ENCODE results near the gene CLCNKA.
A peak's percentile ranks its signal among the peaks of the same experiment; 100 is the strongest.

CLCNKA gene

DNA sequence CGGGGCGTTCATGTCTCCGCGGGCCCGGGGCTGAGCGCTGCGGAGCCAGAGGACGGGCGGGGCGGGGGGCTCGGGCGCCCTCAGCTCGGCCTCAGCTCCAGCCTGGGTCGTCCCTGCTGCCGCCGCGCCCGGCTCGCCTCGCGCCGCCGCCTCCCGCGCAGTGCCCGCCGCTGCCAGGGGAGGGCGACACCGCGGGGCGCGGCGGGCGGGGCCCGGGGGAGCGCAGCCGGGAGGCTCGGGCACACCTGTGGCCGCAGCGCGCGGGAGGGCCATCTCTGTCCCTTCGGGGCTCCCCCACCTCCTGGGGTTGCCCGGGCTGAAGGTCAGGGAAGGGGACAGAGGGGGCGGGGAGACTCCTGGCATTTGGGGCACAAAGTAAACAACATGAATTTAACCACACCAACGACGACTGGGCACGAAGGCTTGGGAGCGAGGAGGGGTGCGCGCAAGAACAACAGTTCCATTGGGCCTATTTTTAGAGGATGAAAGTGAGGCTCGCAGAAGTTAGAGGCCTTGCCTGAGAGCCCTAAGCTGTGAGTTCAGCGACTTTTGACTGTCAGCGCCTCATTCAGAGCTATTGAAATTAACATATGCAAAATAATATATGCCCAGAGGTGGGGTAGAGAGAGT is 51.8 kb downstream of the CLCNKA start, which contains the start of gene FAM131C:
Gene FAM131C, minus strand, starts transcription at position 162 of the 630 bp plus-strand sequence. CDS start 209 bp downstream, outside the sequence.
- TF ChIP-seq CTCF (IDR thresholded peaks at IDR 0.05; ENCODE audit: insufficient read depth, low read depth, low read length, missing control alignments): peak; percentile 48
- DNase-seq (ENCODE audit: low read depth): peak; percentile 30
- no peak within 1 kb of the TSS for H3K4me3 ChIP-seq (ENCODE audit: low read depth, low read length)

- no peak for DNase-seq (ENCODE audit: low read depth)
- no peak overlapping the region for H3K4me3 ChIP-seq (ENCODE audit: low read depth, low read length)
- TF ChIP-seq CTCF (IDR thresholded peaks at IDR 0.05; ENCODE audit: insufficient read depth, low read depth, low read length, missing control alignments): no peak
These were observed 52.4 kb downstream of the CLCNKA start for GRCh38 chr1:16074217-16074616.

- DNase-seq (ENCODE audit: low read depth): no peak
These were observed 53.6 kb downstream of the CLCNKA start for GRCh38 chr1:16075337-16076030.

DNA sequence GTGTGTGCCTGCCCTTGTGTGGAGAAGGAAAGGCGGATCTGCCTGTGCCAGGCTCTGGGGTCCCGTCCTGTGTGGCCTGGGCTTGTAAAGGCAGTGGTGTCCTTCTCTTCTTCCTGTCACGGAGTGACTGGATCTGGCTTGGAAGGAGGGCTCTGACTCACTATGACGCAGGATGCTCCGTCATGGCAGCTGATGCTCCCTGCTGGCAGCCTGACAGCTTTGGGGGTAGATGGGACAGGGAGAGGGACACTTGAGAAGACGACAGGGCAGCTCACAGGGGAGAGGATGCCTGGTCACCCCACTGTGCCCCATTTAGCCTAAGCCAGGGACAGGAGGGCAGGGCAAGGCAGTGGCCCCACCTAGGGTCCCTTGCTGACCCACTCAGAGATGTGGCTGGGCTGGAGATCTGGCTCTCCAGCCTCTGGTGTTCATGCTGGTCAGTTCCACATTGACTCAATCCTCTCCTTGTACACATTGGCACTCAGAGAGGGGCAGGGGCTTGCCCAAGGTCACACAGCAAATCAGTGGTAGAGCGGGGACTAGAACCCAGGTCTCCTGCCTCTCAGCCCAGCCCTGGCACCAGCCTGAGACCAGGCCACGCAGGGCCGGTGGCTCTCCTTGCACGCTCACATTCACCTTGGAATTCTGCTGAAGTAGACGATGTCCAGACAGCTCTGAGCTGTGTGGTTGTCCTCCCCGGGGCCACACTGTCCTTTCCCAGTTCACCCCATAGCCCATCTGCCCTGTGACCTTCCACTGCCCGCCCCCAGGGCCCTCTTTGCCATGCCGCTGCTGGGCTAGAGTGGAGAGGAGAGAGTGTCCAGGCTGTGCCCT is 54.4 kb downstream of the CLCNKA start:
- no peak for TF ChIP-seq CTCF (IDR thresholded peaks at IDR 0.05; ENCODE audit: insufficient read depth, low read depth, low read length, missing control alignments)
- DNase-seq (ENCODE audit: low read depth): no peak
- no peak overlapping the region for H3K4me3 ChIP-seq (ENCODE audit: low read depth, low read length)

More at GRCh38 chr1:16075337-16076030, 53.6 kb downstream of the CLCNKA start:
- H3K4me3 ChIP-seq (ENCODE audit: low read depth, low read length): no peak overlapping the region
- TF ChIP-seq CTCF (IDR thresholded peaks at IDR 0.05; ENCODE audit: insufficient read depth, low read depth, low read length, missing control alignments): no peak

DNA sequence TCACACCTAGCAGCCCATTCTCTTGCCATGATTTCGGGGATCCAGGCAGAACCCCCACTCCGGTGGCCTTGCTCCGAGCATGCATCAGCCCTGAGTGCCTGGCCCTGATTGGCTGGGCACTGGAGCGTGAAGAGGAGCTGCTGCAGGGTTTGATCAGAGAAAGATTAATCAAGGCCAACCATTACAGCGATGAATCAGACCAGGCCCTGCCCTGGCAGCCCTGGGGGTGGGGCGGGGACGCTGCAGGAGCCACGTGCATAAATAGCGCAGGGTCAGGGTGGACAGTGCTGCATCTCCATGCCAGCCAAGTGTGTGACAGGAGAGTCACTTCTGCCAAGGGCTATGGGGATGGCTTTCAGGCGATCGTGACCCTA is 55.0 kb downstream of the CLCNKA start:
- DNase-seq (ENCODE audit: low read depth): no peak
- H3K4me3 ChIP-seq (ENCODE audit: low read depth, low read length): no peak overlapping the region
- TF ChIP-seq CTCF (IDR thresholded peaks at IDR 0.05; ENCODE audit: insufficient read depth, low read depth, low read length, missing control alignments): no peak

DNA sequence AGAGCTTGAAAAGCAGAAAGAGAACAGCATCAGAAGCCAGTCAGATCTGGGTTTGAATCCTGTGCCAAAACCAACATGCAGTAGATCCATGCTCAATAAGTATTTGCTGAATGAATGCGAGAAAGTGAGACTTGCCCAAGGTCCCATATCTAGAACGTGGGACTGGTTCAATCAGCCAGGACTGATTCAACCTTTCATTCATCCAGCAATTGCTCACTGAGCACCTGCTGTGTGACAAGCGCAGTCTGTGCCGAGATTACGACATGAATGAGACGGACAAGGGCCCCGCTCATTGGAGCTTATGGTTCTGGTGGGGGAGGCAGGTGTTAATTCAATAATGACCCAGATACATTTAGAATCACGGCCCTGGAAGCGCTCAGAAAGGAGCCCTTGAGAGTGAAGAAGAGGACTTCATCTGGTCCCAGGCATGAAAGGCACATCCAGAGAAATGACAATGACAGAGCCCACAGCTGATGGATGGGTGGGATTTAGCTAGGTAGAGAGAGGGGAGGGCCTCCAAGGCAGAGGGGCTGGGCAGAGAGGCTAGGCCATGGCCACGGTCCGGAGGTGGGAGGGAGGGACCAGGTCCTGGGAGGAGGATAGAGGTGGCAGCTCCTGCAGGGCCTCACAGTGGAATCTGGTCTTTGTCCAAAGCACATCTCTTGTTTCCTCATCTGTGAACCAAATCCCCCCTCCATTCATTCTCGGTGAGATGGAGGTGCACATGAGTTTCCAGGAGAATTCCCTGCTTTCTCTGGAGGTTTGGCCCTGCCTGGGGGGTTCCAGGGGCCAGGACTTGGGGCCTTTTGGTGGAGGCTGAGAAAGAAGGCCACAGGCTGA is 55.8 kb downstream of the CLCNKA start:
- TF ChIP-seq CTCF (IDR thresholded peaks at IDR 0.05; ENCODE audit: insufficient read depth, low read depth, low read length, missing control alignments): no peak
- DNase-seq (ENCODE audit: low read depth): no peak
- no peak overlapping the region for H3K4me3 ChIP-seq (ENCODE audit: low read depth, low read length)
